Transverse colon (tissue), 4 donors: ENCODE measurements around the gene CCL22. TPM values are rescaled to one million over a fixed set of nuclear protein-coding genes. Genes with fewer than 3 reads are reported as not detected.

ENCODE experiments used
- DNase-seq: peaks from one replicate; pipeline ENCODE4 v3.0.0-alpha.2; 2019
- H3K27ac ChIP-seq, 4 donors: fragments of 200-600 bp; sonication (generic); 2 replicates each; pipeline ENCODE4 v1.5.1; 2016 to 2018; ENCODE audit warnings: inconsistent platforms in 4 of 4
- H3K27me3 ChIP-seq: fragments of 200-600 bp; sonication (generic); 2 replicates; pipeline ENCODE4 v1.5.1; 2017; ENCODE audit warnings: inconsistent platforms
- H3K36me3 ChIP-seq, 4 donors: fragments of 200-600 bp; sonication (generic); 2 replicates each; pipeline ENCODE4 v1.5.1; 2017 to 2019; ENCODE audit warnings: inconsistent platforms in 4 of 4
- H3K4me1 ChIP-seq, 4 donors: fragments of 200-600 bp; sonication (generic); 2 replicates each; pipeline ENCODE4 v1.5.1; 2017 to 2020; ENCODE audit warnings: inconsistent platforms in 4 of 4
- H3K4me3 ChIP-seq, 4 donors: fragments of 200-600 bp; sonication (generic); 1 replicate in 1 of 4; 2 replicates in 3 of 4; pipeline versions ENCODE4 v1.5.1 to v1.6.1; 2017 to 2019; ENCODE audit warnings: inconsistent platforms in 4 of 4
- H3K9me3 ChIP-seq, 2 donors: fragments of 200-600 bp; sonication (generic); 2 replicates each; pipeline ENCODE4 v1.5.1; 2017 to 2019; ENCODE audit warnings: inconsistent platforms in 2 of 2
- EP300 ChIP-seq: sonication (generic); formaldehyde crosslinking; IDR thresholded peaks from one replicate; pipeline ENCODE4 v1.6.1; 2017; ENCODE audit warnings: antibody characterized with exemption, low read depth
- POLR2A ChIP-seq: fragments of 450-650 bp; IDR thresholded peaks from one replicate; pipeline ENCODE4 v1.6.1; 2016; ENCODE audit warnings: antibody characterized with exemption, mild to moderate bottlenecking, moderate library complexity
- POLR2AphosphoS5 ChIP-seq, 3 donors: sonication (generic); formaldehyde crosslinking; IDR thresholded peaks; one replicate each; pipeline ENCODE4 v1.6.1; 2016; ENCODE audit warnings: antibody characterized with exemption in 3 of 3
- WGBS, 2 donors: methylation state at CpG; one replicate each; pipeline ENCODE4 v1.1.5; 2018; ENCODE audit warnings: low coverage in 1 of 2; 5-methylcytosine and 5-hydroxymethylcytosine counted together
- in situ Hi-C, 4 donors: fragments of 200-750 bp; cut with MboI; loops; one replicate each; pipeline versions ENCODE4 v1.15.0 to v1.15.1; 2017; ENCODE audit warnings: low sequenced_read_pairs in 3 of 4, low pct_ligation_motif_present in 1 of 4, low pct_unique_long_range_greater_than_20kb in 1 of 4
- intact Hi-C: fragments of 100-400 bp; cut with DNase I; formaldehyde crosslinking; loops from one replicate; pipeline ENCODE4 v1.15.1; 2023; ENCODE audit warnings: low total_unique reads
- total RNA-seq, 4 donors: library from RNA; depleted of rRNA; stranded (reverse); fragments of >200 nt; gene quantifications; one replicate each; pipeline ENCODE4 v1.1.0, GENCODE V29; 2016
- TF ChIP-seq, protein P1 (sequence below), 5 experiments: fragments of 200-600 bp in 3 of 5; fragments of 450-650 bp in 2 of 5; sonication (generic) in 3 of 5; IDR thresholded peaks; 1 replicate in 2 of 5; 2 replicates in 3 of 5; pipeline ENCODE4 v1.5.1; 2016 to 2017; ENCODE audit warnings: antibody characterized with exemption in 5 of 5, inconsistent platforms in 3 of 5, mild to moderate bottlenecking in 2 of 5, moderate library complexity in 1 of 5

CCL22 gene
- total RNA-seq, 4 donors from 2014 or later, result 0.64 TPM; not detected in 3

DNA sequence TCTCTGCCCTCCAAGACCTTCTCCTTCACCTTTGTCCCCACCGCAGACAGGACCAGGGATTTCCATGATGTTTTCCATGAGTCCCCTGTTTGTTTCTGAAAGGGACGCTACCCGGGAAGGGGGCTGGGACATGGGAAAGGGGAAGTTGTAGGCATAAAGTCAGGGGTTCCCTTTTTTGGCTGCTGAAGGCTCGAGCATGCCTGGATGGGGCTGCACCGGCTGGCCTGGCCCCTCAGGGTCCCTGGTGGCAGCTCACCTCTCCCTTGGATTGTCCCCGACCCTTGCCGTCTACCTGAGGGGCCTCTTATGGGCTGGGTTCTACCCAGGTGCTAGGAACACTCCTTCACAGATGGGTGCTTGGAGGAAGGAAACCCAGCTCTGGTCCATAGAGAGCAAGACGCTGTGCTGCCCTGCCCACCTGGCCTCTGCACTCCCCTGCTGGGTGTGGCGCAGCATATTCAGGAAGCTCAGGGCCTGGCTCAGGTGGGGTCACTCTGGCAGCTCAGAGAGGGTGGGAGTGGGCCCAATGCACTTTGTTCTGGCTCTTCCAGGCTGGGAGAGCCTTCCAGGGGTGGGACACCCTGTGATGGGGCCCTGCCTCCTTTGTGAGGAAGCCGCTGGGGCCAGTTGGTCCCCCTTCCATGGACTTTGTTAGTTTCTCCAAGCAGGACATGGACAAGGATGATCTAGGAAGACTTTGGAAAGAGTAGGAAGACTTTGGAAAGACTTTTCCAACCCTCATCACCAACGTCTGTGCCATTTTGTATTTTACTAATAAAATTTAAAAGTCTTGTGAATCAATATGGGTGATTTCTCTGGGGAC, 25.9 kb downstream of the CCL22 start:
- no peaks in the 10 kb centered on the region for H3K36me3 ChIP-seq
- no peak for TF ChIP-seq EP300
- TF ChIP-seq, protein P1, sequence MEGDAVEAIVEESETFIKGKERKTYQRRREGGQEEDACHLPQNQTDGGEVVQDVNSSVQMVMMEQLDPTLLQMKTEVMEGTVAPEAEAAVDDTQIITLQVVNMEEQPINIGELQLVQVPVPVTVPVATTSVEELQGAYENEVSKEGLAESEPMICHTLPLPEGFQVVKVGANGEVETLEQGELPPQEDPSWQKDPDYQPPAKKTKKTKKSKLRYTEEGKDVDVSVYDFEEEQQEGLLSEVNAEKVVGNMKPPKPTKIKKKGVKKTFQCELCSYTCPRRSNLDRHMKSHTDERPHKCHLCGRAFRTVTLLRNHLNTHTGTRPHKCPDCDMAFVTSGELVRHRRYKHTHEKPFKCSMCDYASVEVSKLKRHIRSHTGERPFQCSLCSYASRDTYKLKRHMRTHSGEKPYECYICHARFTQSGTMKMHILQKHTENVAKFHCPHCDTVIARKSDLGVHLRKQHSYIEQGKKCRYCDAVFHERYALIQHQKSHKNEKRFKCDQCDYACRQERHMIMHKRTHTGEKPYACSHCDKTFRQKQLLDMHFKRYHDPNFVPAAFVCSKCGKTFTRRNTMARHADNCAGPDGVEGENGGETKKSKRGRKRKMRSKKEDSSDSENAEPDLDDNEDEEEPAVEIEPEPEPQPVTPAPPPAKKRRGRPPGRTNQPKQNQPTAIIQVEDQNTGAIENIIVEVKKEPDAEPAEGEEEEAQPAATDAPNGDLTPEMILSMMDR (IDR thresholded peaks at IDR 0.05), result no peak
- TF ChIP-seq POLR2A, result no peak
- TF ChIP-seq POLR2AphosphoS5 (IDR thresholded peaks at IDR 0.05), result no peak
- intact Hi-C loops, result no loop called here
- in situ Hi-C loops, result no loop called here
- no peaks in the 10 kb centered on the region for H3K9me3 ChIP-seq
- no peaks in the 10 kb centered on the region for H3K27me3 ChIP-seq
- no peak overlapping the region for H3K4me3 ChIP-seq
- 41% methylated on average over 11 of the region's 11 CpGs; no CpG with 5 or more reads in 1 of the 2 donors for whole genome bisulfite sequencing, 2 donors
- peak; percentile 69 for DNase-seq
- H3K27ac ChIP-seq, result peak overlapping the region in 3 of 4 donors; percentile 11 to 47 (median 15)
- H3K4me1 ChIP-seq, result peaks cover 14 to 27% (median 16%) of the 10 kb centered on the region in 4 donors

DNA sequence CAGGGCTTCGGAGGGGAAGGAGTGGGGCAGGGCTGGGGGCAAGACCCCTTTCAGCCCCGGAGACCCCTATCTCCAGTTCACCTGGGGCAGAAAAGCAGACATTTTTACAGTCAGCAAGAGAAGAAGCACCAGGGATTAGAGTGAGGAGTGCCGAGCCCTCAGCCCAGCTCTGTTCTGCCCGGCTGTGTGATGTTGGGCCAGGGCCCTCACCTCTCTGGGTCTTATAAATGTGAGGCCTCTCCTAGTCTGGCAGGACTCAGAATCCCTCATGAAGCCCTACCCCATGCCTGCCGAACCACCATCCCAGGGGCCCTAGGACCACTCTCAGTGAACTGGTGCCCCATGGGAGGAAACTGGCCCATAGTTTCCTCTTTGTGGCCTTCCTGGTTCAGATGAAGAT, 26.5 kb downstream of the CCL22 start:
- Histone ChIP-seq H3K27me3 (no peaks in the 10 kb centered on the region), H3K27ac (no peak overlapping the region), H3K36me3 (no peaks in the 10 kb centered on the region), H3K9me3 (no peaks in the 10 kb centered on the region), H3K4me1 (peaks cover 14 to 27% (median 16%) of the 10 kb centered on the region in 4 donors), H3K4me3 (no peak overlapping the region)
- in situ Hi-C loops, result no loop called here
- intact Hi-C loops, result no loop called here
- no peak for TF ChIP-seq POLR2A
- TF ChIP-seq, protein P1 (IDR thresholded peaks at IDR 0.05), result no peak
- TF ChIP-seq EP300, result no peak
- no peak for TF ChIP-seq POLR2AphosphoS5 (IDR thresholded peaks at IDR 0.05)
- no peak for DNase-seq
- 81% methylated on average over 5 of the region's 5 CpGs; no CpG with 5 or more reads in 1 of the 2 donors for WGBS, 2 donors

DNA sequence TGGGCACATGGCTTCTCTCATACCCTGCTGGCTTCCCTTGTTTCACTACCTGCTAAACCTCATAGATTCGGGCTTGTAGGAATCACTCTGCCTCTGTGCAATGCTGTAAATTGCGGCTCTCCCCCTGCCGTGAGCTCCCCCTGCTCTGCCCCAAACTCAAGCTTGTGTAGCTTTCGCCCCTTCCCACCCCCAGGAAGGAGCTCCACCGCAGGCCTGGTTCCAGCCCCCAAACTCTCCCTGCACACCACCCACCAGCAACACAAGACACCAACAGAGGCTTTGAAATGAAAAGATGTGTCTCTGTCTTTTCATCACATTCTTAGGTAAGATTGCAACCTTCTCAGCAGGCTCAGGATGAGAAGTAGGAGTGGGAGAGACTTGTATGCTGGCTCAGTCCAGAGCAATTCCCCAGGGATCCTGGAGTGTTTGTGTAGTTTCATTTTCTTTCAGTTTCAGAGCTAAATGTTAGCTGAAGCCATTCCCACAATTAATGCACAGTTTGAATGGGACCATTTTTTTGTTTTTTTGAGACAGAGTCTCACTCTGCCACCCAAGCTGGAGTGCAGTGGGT, 27.9 kb downstream of the CCL22 start:
- no peak for DNase-seq
- no peak overlapping the region for H3K27ac ChIP-seq
- TF ChIP-seq EP300, result no peak
- TF ChIP-seq, protein P1 (IDR thresholded peaks at IDR 0.05), result no peak
- TF ChIP-seq POLR2A, result no peak
- TF ChIP-seq POLR2AphosphoS5 (IDR thresholded peaks at IDR 0.05), result no peak
- no peaks in the 10 kb centered on the region for H3K36me3 ChIP-seq
- H3K9me3 ChIP-seq, result no peaks in the 10 kb centered on the region
- H3K27me3 ChIP-seq, result no peaks in the 10 kb centered on the region
- H3K4me3 ChIP-seq, result no peak overlapping the region
- WGBS, 2 donors, result 88% methylated on average over 5 of the region's 5 CpGs; no CpG with 5 or more reads in 1 of the 2 donors
- intact Hi-C loops, result no loop called here
- in situ Hi-C loops, result no loop called here
- H3K4me1 ChIP-seq, result peaks cover 14 to 27% (median 16%) of the 10 kb centered on the region in 4 donors

DNA sequence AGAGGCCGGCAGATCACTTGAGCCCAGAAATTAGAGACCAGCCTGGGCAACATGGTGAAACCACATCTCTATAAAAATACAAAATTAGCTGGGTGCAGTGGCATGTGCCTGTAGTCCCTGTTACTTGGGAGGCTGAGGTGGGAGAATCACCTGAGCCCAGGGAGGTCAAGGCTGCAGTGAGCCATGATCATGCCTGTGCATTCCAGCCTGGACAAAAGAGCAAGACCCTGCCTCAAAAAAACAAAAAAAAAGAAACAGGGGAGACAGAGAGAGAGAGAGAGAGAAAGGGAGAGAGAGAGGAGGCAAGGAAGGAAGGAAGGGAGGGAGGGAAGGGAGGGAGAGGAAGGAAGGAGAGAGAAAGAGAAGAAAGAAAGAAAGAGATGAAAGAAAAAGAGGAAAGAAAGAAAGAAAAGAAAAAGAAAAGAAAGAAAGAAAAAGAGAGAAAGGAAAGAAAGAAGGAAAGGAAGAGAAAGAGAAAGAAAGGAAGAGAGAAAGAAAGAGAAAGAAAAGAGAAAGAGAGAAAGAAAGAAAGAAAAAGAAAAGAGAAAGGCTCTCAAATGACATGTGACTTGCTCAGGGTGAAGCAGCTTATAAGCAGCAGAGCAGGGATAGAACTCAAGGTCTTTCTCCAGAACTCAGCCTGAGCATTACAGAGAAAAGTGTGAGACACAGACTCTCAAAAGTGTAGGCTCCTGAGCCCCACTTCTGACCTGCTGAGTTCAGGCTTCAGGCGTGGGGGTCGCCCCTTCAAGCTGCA, 29.2 kb downstream of the CCL22 start:
- Histone ChIP-seq H3K4me1 (peaks cover 14 to 27% (median 16%) of the 10 kb centered on the region in 4 donors), H3K9me3 (no peaks in the 10 kb centered on the region), H3K36me3 (no peaks in the 10 kb centered on the region), H3K27ac (no peak overlapping the region), H3K27me3 (no peaks in the 10 kb centered on the region), H3K4me3 (no peak overlapping the region)
- 55% methylated on average over 3 of the region's 3 CpGs; no CpG with 5 or more reads in 1 of the 2 donors for WGBS, 2 donors
- in situ Hi-C loops (no loop called here), intact Hi-C loops (no loop called here)
- TF ChIP-seq POLR2AphosphoS5 (IDR thresholded peaks at IDR 0.05) (no peak), EP300 (no peak), POLR2A (no peak)
- TF ChIP-seq, protein P1 (IDR thresholded peaks at IDR 0.05), result no peak
- no peak for DNase-seq
